K562 (cell line): ENCODE data around the gene FAM50A. TPM values are rescaled to one million over a fixed set of nuclear protein-coding genes. Genes with fewer than 3 reads are reported as not detected.

Experiments used
- BRCA1 ChIP-seq, 2 experiments: fragments of 450-650 bp in 1 of 2; sonication (generic) in 1 of 2; formaldehyde crosslinking in 1 of 2; IDR thresholded peaks; 2 replicates each; pipeline versions ENCODE4 v1.5.0 to v1.6.1; 2017 to 2020; ENCODE audit warnings: mild to moderate bottlenecking in 1 of 2, missing genetic modification reagents in 1 of 2
- ETS2 ChIP-seq: IDR thresholded peaks from 2 replicates; pipeline ENCODE4 v1.6.1; 2016; ENCODE audit warnings: borderline replicate concordance, missing genetic modification characterization, mild to moderate bottlenecking, moderate library complexity, missing compliant biosample characterization; ENCODE audit not compliant: poor library complexity, severe bottlenecking
- FIP1L1 ChIP-seq: fragments of 200-400 bp; formaldehyde crosslinking; IDR thresholded peaks from 2 replicates; pipeline ENCODE4 v1.6.1; 2018; ENCODE audit warnings: mild to moderate bottlenecking, low read depth, low read length; ENCODE audit not compliant: poor library complexity, severe bottlenecking
- HCFC1 ChIP-seq: IDR thresholded peaks from 2 replicates; pipeline ENCODE4 v1.6.1; 2012; ENCODE audit warnings: low read depth, low read length, improper control_type of control experiment
- HNRNPH1 ChIP-seq: fragments of 200-400 bp; formaldehyde crosslinking; optimal IDR thresholded peaks from 2 replicates; pipeline ENCODE3; 2017; ENCODE audit warnings: low read depth, mild to moderate bottlenecking, low read length, moderate library complexity
- HNRNPUL1 ChIP-seq: fragments of 200-400 bp; formaldehyde crosslinking; IDR thresholded peaks from 2 replicates; pipeline ENCODE4 v1.6.1; 2017; ENCODE audit warnings: low read length
- MYBL2 ChIP-seq, 2 experiments: fragments of 450-650 bp in 1 of 2; sonication (generic) in 1 of 2; formaldehyde crosslinking in 1 of 2; IDR thresholded peaks; 2 replicates each; pipeline versions ENCODE4 v1.6.1 to v1.8.1; 2017 to 2022; ENCODE audit warnings: borderline replicate concordance in 1 of 2, inconsistent platforms in 1 of 2, low read depth in 1 of 2, mild to moderate bottlenecking in 1 of 2, missing genetic modification reagents in 1 of 2, moderate library complexity in 1 of 2
- NFXL1 ChIP-seq: fragments of 450-650 bp; formaldehyde crosslinking; IDR thresholded peaks from 2 replicates; pipeline ENCODE4 v1.4.0; 2021; ENCODE audit warnings: mild to moderate bottlenecking
- SMARCB1 ChIP-seq: IDR thresholded peaks from 2 replicates; pipeline ENCODE4 v1.6.1; 2011; ENCODE audit warnings: improper control_type of control experiment, low read depth; ENCODE audit not compliant: insufficient read length
- ZFPM2 ChIP-seq: fragments of 250-450 bp; sonication (Bioruptor Pico); IDR thresholded peaks from 2 replicates; pipeline ENCODE4 v1.5.1; 2022; ENCODE audit warnings: mild to moderate bottlenecking
- polyA plus RNA-seq, 8 experiments: library from polyadenylated mRNA; depleted of rRNA in 4 of 8; stranded (reverse) in 5 of 8; unstranded in 3 of 8; fragments of >200 nt; fragmentation: Nextera tagmentation in 2 of 8; fragmentation: Illumina TruSeq in 1 of 8; extraction: Ambion mirVana in 2 of 8; extraction: Trizol in 1 of 8; gene quantifications; 2 replicates each; pipeline versions ENCODE4 v1.2.1 to v1.2.3, GENCODE V29; 2011 to 2014; ENCODE audit warnings: inconsistent platforms in 1 of 8, missing spikeins in 1 of 8
- total RNA-seq, 7 experiments: library from RNA; depleted of rRNA in 6 of 7; stranded (reverse); fragments of >200 nt in 6 of 7; fragmentation: Illumina TruSeq in 2 of 7; extraction: Trizol in 2 of 7; gene quantifications; 2 replicates each; pipeline versions ENCODE4 v1.2.1 to v1.2.3, GENCODE V29; 2011 to 2021; ENCODE audit warnings: low replicate concordance in 1 of 7
- TF ChIP-seq, protein P1 (sequence below): sonication (generic); formaldehyde crosslinking; IDR thresholded peaks from 2 replicates; pipeline ENCODE4 v1.8.0; 2023; ENCODE audit warnings: mild to moderate bottlenecking, missing genetic modification reagents
- TF ChIP-seq, protein P2 (sequence below): fragments of 250-450 bp; sonication (Bioruptor Pico); IDR thresholded peaks from 2 replicates; pipeline ENCODE4 v1.9.0; 2021; ENCODE audit warnings: mild to moderate bottlenecking
- TF ChIP-seq, protein P3 (sequence below): IDR thresholded peaks from 2 replicates; pipeline ENCODE4 v1.6.1; 2014; ENCODE audit warnings: antibody characterized with exemption
- TF ChIP-seq, protein P4 (sequence below): fragments of 450-650 bp; IDR thresholded peaks from 2 replicates; pipeline ENCODE4 v1.6.1; 2016; ENCODE audit warnings: low read depth, mild to moderate bottlenecking, moderate library complexity
- TF ChIP-seq, protein P5 (sequence below), 3 experiments: fragments of 200-800 bp in 1 of 3; fragments of 250-450 bp in 1 of 3; fragments of 450-650 bp in 1 of 3; sonication (Bioruptor Pico) in 1 of 3; sonication (Bioruptor generic) in 1 of 3; formaldehyde crosslinking in 1 of 3; IDR thresholded peaks; 2 replicates each; pipeline versions ENCODE4 v1.6.1 to v1.8.0; 2016 to 2022; ENCODE audit warnings: mild to moderate bottlenecking in 2 of 3, missing genetic modification characterization in 2 of 3, missing compliant biosample characterization in 1 of 3, moderate library complexity in 1 of 3

The FAM50A gene
- total and polyA plus RNA-seq, 9 of the 15 experiments (the other 6 are each of a cell fraction or from before 2014, with no cell fraction given) = 4.4 to 114 (median 67.3) TPM

DNA sequence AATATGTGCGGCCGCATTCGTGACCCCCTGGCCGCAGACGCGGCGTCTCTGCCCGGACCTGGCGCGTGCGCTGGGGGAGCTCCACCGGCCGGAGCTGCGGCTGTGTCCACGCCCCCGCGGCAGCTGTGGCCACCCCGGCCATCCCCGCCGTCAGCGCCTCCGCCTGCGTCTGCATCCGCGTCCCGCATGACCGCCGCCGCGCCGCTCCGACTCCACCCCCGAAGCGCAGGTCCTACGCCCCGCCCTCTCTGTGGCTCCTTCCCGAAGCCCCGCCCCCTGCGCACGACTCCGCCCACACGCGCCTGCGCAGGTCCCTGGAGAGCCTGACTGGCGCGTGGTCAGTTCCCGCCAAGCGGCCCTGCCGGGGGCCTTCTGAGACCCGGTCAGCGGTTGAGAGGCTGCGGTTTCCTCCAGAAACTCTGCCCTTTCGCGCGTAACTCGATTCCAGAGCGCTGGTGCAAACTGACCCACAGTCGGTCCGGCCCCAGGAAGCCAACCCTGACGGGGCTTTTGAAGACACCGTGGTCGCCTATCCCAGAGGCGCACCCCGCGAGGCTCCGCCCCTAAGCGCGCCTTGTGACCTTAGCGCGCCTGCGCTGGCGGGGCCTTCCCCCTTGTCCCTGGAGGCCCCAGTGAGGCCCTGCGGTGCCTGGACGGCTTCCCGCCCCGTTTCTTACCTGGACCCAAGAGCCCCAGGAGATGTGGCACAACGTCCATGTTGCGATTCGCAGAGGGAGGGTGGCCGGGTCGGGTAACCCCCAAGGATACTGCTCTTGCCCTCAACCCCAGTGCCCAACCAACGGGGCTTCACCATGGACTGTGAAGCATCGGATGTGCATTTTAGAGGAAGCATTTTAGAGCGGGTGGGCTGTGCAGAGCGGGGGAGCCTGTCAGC, 35.0 kb downstream of the FAM50A start, which contains the start of gene LAGE3 (continued):
- TF ChIP-seq FIP1L1 (peak; percentile 67), HNRNPH1 (no peak), HNRNPUL1 (no peak), ETS2 (no peak), SMARCB1 (no peak), NFXL1 (no peak), BRCA1 (IDR thresholded peaks at IDR 0.05) (no peak), BRCA1 (CRISPR knock-in tag; IDR thresholded peaks at IDR 0.05) (no peak), HCFC1 (0 out of 2 replicates have a peak, but pooled peaks have one; percentile 6), MYBL2 (IDR thresholded peaks at IDR 0.05; ENCODE audit: low read depth) (no peak), MYBL2 (CRISPR knock-in tag; IDR thresholded peaks at IDR 0.05; ENCODE audit: borderline replicate concordance) (no peak), ZFPM2 (CRISPR knock-in tag) (no peak)
- TF ChIP-seq, protein P1, sequence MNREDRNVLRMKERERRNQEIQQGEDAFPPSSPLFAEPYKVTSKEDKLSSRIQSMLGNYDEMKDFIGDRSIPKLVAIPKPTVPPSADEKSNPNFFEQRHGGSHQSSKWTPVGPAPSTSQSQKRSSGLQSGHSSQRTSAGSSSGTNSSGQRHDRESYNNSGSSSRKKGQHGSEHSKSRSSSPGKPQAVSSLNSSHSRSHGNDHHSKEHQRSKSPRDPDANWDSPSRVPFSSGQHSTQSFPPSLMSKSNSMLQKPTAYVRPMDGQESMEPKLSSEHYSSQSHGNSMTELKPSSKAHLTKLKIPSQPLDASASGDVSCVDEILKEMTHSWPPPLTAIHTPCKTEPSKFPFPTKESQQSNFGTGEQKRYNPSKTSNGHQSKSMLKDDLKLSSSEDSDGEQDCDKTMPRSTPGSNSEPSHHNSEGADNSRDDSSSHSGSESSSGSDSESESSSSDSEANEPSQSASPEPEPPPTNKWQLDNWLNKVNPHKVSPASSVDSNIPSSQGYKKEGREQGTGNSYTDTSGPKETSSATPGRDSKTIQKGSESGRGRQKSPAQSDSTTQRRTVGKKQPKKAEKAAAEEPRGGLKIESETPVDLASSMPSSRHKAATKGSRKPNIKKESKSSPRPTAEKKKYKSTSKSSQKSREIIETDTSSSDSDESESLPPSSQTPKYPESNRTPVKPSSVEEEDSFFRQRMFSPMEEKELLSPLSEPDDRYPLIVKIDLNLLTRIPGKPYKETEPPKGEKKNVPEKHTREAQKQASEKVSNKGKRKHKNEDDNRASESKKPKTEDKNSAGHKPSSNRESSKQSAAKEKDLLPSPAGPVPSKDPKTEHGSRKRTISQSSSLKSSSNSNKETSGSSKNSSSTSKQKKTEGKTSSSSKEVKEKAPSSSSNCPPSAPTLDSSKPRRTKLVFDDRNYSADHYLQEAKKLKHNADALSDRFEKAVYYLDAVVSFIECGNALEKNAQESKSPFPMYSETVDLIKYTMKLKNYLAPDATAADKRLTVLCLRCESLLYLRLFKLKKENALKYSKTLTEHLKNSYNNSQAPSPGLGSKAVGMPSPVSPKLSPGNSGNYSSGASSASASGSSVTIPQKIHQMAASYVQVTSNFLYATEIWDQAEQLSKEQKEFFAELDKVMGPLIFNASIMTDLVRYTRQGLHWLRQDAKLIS (CRISPR knock-in tag) = no peak
- TF ChIP-seq, protein P2, sequence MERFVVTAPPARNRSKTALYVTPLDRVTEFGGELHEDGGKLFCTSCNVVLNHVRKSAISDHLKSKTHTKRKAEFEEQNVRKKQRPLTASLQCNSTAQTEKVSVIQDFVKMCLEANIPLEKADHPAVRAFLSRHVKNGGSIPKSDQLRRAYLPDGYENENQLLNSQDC (CRISPR knock-in tag) = no peak
- TF ChIP-seq, protein P3, sequence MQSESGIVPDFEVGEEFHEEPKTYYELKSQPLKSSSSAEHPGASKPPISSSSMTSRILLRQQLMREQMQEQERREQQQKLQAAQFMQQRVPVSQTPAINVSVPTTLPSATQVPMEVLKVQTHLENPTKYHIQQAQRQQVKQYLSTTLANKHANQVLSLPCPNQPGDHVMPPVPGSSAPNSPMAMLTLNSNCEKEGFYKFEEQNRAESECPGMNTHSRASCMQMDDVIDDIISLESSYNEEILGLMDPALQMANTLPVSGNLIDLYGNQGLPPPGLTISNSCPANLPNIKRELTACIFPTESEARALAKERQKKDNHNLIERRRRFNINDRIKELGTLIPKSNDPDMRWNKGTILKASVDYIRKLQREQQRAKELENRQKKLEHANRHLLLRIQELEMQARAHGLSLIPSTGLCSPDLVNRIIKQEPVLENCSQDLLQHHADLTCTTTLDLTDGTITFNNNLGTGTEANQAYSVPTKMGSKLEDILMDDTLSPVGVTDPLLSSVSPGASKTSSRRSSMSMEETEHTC = peak; percentile 45; the same call in 1 of the 2 replicates
- TF ChIP-seq, protein P4, sequence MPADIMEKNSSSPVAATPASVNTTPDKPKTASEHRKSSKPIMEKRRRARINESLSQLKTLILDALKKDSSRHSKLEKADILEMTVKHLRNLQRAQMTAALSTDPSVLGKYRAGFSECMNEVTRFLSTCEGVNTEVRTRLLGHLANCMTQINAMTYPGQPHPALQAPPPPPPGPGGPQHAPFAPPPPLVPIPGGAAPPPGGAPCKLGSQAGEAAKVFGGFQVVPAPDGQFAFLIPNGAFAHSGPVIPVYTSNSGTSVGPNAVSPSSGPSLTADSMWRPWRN = peak; percentile 86; the same call in 1 of the 2 replicates
- TF ChIP-seq, protein P5, sequence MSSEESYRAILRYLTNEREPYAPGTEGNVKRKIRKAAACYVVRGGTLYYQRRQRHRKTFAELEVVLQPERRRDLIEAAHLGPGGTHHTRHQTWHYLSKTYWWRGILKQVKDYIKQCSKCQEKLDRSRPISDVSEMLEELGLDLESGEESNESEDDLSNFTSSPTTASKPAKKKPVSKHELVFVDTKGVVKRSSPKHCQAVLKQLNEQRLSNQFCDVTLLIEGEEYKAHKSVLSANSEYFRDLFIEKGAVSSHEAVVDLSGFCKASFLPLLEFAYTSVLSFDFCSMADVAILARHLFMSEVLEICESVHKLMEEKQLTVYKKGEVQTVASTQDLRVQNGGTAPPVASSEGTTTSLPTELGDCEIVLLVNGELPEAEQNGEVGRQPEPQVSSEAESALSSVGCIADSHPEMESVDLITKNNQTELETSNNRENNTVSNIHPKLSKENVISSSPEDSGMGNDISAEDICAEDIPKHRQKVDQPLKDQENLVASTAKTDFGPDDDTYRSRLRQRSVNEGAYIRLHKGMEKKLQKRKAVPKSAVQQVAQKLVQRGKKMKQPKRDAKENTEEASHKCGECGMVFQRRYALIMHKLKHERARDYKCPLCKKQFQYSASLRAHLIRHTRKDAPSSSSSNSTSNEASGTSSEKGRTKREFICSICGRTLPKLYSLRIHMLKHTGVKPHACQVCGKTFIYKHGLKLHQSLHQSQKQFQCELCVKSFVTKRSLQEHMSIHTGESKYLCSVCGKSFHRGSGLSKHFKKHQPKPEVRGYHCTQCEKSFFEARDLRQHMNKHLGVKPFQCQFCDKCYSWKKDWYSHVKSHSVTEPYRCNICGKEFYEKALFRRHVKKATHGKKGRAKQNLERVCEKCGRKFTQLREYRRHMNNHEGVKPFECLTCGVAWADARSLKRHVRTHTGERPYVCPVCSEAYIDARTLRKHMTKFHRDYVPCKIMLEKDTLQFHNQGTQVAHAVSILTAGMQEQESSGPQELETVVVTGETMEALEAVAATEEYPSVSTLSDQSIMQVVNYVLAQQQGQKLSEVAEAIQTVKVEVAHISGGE (CRISPR knock-in tag; IDR thresholded peaks at IDR 0.05) = no peak
